Heart right ventricle (tissue), 16 donors: ENCODE measurements around the gene TM9SF2. TPM values are rescaled to one million over a fixed set of nuclear protein-coding genes. Genes with fewer than 3 reads are reported as not detected.

Experiments used
- ATAC-seq, 8 donors: fragments of 200-7000 bp; cut with Tn5 transposase; one replicate each; pipeline ENCODE4 v1.9.1; 2020; ENCODE audit warnings: mild to moderate bottlenecking in 8 of 8, moderate library complexity in 8 of 8, moderate number of reproducible peaks in 1 of 8
- DNase-seq, 2 donors: peaks; one replicate each; pipeline ENCODE4 v3.0.0-alpha.2; 2020
- H3K27ac ChIP-seq, 10 donors: fragments of 200-600 bp; sonication (generic) in 2 of 10; one replicate each; pipeline versions ENCODE4 v1.5.0 to v1.8.0; 2020 to 2022; ENCODE audit warnings: mild to moderate bottlenecking in 3 of 10
- H3K27me3 ChIP-seq, 7 donors: fragments of 200-600 bp; one replicate each; pipeline ENCODE4 v1.8.0; 2021 to 2022; ENCODE audit warnings: mild to moderate bottlenecking in 2 of 7
- H3K36me3 ChIP-seq, 9 donors: fragments of 200-600 bp; sonication (generic) in 1 of 9; one replicate each; pipeline versions ENCODE4 v1.5.0 to v1.8.0; 2020 to 2022; ENCODE audit warnings: mild to moderate bottlenecking in 2 of 9
- H3K4me1 ChIP-seq, 9 donors: fragments of 200-600 bp; sonication (generic) in 1 of 9; one replicate each; pipeline versions ENCODE4 v1.5.0 to v1.8.0; 2020 to 2022; ENCODE audit warnings: mild to moderate bottlenecking in 4 of 9
- H3K4me3 ChIP-seq, 10 donors: fragments of 200-600 bp; sonication (generic) in 2 of 10; one replicate each; pipeline versions ENCODE4 v1.5.0 to v1.8.0; 2020 to 2022; ENCODE audit warnings: mild to moderate bottlenecking in 7 of 10, moderate library complexity in 2 of 10
- H3K9me3 ChIP-seq, 11 donors: fragments of 200-600 bp in 10 of 11; sonication (generic) in 2 of 11; one replicate each; pipeline versions ENCODE4 v1.5.0 to v1.8.0; 2013 to 2022; ENCODE audit warnings: mild to moderate bottlenecking in 2 of 11, control low read depth in 1 of 11, moderate library complexity in 1 of 11
- WGBS, 2 donors: extraction: QIAGEN DNeasy Blood & Tissue Kit; methylation state at CpG; one replicate each; pipeline ENCODE4 v1.1.7; 2013; ENCODE audit warnings: inconsistent platforms in 1 of 2; 5-methylcytosine and 5-hydroxymethylcytosine counted together
- intact Hi-C, 10 donors: fragments of 100-400 bp; cut with DNase I; formaldehyde crosslinking; loops; one replicate each; pipeline versions ENCODE4 v1.11.1 to v1.14.2; 2022
- polyA plus RNA-seq, 2 donors: library from polyadenylated mRNA; stranded (reverse); fragments of 200-250 nt; gene quantifications; one replicate each; pipeline ENCODE4 v1.2.3, GENCODE V29; 2013
- total RNA-seq, 10 donors: library from RNA; stranded (reverse); fragmentation: NEBNext Ultra II Directional in 3 of 10; extraction: Animal tissue kit (Norgen Biotek cat#: 25700) in 3 of 10; gene quantifications; one replicate each; pipeline versions ENCODE4 v1.2.1 to v1.2.4, GENCODE V29; 2021 to 2023
- TF ChIP-seq, protein P1 (sequence below), 9 donors: fragments of 200-600 bp; sonication (generic) in 2 of 9; IDR thresholded peaks; one replicate each; pipeline versions ENCODE4 v1.5.0 to v1.8.0; 2021 to 2022; ENCODE audit warnings: antibody characterized with exemption in 9 of 9, mild to moderate bottlenecking in 5 of 9, moderate library complexity in 1 of 9
- donor health status: Arrhythmogenic right ventricular cardiomyopathy.
- donor health status: ischemic (EF 13 %, LVEDD 7.1; RV severe dilation, severe dysfunction).
- donor health status: healthy with polysubstance abuse.
- donor health status: DM: no; HTN: yes; CAD: no.
- donor health status: DM: no; HTN: no; CAD: no.
- donor health status: ischemic (EF 25% LVEDD 6.9; RV normal size, moderate dysfunction).
- donor health status: ischemic (EF 25% LVEDD 5.7; RV mildly dilated, moderate dysfunction).
- donor health status: healthy.
- donor health status: DM: yes; HTN: yes; CAD: no.
- donor health status: Ischemic cardiomyopathy.
- donor health status: ischemic (EF 35%, LVEDD 5.7; RV mildly dilated, moderate dysfunction).
- donor health status: nonischemic (EF 11% LVEDD 7.7; RV severe dilation, severe dysfunction).
- donor health status: DM: yes; HTN: yes; CAD: no.
- donor health status: PGD.
- donor health status: ischemic (EF 29% LVEDD 5.4; RV normal size, mild dysfunction).
- donor health status: nonischemic (EF 23%, LVEDD 6.1; RV moderate dilation, normal function).

Gene TM9SF2
- total and polyA plus RNA-seq, 12 donors: 27.9 to 78.8 (median 61.1) TPM

DNA sequence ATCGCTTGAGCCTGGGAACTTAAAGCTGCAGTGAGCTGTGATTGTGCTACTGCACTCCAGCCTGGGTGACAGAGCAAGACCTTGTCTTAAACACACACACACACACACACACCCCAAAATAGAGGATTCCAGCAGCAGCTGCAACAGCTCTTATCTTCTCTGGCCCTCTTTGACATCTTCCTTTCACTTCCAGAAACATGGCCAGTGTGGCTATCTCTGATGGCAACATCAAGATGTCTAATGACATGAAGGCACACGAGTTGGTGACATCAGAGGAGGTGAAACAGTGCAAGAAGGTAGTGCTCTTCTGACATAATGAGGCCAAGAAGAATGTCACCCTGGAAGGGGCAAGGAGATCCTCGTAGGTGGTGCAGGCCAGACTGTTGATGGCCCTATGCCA is 81.2 kb downstream of the TM9SF2 start:
- H3K27me3 ChIP-seq: no peaks in the 10 kb centered on the region
- TF ChIP-seq, protein P1, sequence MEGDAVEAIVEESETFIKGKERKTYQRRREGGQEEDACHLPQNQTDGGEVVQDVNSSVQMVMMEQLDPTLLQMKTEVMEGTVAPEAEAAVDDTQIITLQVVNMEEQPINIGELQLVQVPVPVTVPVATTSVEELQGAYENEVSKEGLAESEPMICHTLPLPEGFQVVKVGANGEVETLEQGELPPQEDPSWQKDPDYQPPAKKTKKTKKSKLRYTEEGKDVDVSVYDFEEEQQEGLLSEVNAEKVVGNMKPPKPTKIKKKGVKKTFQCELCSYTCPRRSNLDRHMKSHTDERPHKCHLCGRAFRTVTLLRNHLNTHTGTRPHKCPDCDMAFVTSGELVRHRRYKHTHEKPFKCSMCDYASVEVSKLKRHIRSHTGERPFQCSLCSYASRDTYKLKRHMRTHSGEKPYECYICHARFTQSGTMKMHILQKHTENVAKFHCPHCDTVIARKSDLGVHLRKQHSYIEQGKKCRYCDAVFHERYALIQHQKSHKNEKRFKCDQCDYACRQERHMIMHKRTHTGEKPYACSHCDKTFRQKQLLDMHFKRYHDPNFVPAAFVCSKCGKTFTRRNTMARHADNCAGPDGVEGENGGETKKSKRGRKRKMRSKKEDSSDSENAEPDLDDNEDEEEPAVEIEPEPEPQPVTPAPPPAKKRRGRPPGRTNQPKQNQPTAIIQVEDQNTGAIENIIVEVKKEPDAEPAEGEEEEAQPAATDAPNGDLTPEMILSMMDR (IDR thresholded peaks at IDR 0.05): no peak
- H3K36me3 ChIP-seq: no peaks in the 10 kb centered on the region
- intact Hi-C loops: no loop called here
- no peak overlapping the region for H3K4me3 ChIP-seq
- ATAC-seq: no peak
- no peak for DNase-seq
- H3K4me1 ChIP-seq: peaks cover 0 to 16% (median 0%) of the 10 kb centered on the region in 9 donors
- H3K27ac ChIP-seq: no peak overlapping the region
- WGBS, 2 donors: 72 to 73% methylated on average over 3 of the region's 3 CpGs
- no peaks in the 10 kb centered on the region for H3K9me3 ChIP-seq

DNA sequence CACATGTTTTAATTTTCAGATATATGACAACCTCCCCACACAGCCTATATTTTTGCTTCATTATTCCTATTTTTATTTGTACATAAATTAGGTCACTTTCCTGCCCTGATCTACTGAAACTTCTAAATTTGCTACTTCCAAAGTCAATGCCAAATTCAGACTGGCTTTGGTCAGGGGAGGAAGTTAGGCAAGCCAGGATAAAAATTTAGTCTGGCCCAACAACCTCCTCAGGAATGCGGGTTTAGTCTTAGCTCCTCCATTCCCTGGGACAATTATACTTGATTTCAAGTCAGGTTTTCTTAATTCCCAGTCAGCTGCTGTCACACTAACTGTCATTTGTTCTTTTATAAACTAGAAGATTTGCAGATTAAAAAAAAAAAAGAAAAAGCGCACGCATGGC is 84.3 kb downstream of the TM9SF2 start:
- intact Hi-C loops: no loop called here
- Histone ChIP-seq H3K4me1 (peaks cover 0 to 20% (median 6%) of the 10 kb centered on the region in 9 donors), H3K36me3 (no peaks in the 10 kb centered on the region), H3K4me3 (no peak overlapping the region), H3K27me3 (no peaks in the 10 kb centered on the region), H3K9me3 (no peaks in the 10 kb centered on the region), H3K27ac (no peak overlapping the region)
- WGBS, 2 donors: 65 to 69% methylated on average over 3 of the region's 3 CpGs
- DNase-seq (no peak), ATAC-seq (no peak)
- TF ChIP-seq, protein P1 (IDR thresholded peaks at IDR 0.05): no peak

DNA sequence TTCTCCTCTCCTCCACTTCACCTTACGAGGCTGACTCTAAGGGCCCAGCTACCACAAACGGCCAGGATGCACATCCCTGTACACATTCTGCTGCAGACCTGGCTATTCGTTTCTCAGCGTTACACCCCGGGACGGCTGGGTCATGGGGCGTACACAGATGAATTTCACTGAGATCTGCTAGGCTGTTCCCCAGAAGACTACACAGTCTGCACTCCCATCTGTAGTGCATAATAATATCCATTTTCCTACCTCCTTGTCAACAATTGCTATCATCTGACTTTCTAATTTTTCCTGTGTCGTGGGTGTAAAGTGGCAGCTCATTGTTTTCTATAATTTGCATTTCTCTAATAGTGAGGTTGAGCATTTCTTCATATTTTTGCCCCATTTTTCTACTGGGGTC is 85.7 kb downstream of the TM9SF2 start:
- Histone ChIP-seq H3K9me3 (no peaks in the 10 kb centered on the region), H3K4me1 (peaks cover 0 to 28% (median 13%) of the 10 kb centered on the region in 9 donors), H3K4me3 (no peak overlapping the region), H3K27me3 (no peaks in the 10 kb centered on the region), H3K27ac (no peak overlapping the region), H3K36me3 (no peaks in the 10 kb centered on the region)
- no peak for DNase-seq
- ATAC-seq: no peak
- intact Hi-C loops: no loop called here
- TF ChIP-seq, protein P1 (IDR thresholded peaks at IDR 0.05): no peak
- 90 to 91% methylated on average over 8 of the region's 8 CpGs for WGBS, 2 donors

DNA sequence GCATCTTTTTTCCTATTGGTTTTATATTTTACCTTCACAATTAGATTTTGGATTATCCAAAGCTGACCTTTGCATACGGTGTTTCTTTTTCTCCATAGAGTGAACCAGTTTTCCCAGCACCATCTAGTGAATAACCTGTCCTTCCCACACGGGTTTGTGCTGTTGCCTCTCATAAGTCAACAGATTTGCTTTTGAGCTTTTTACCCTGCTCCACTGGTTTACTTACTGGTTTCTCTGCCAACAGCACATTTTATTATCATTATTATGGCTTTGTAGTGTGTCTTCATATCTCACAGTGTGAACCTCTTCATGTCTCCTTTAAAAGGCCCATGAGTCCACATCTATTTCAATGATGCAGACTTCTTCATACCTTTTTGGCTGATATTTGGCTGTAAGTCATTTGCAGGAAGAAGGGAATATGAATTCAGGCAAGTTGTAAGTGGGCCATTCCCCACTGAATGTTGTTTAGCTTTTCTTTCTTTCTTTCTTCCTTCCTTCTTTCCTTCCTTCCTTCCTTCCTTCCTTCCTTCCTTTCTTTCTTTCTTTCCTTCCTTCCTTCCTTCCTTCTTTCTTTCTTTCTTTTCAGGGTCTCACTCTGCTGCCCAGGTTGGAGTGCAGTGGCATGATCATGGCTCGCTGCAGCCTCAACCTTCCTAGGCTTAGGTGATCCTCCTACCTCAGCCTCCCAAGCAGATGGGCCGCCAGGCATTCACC is 86.8 kb downstream of the TM9SF2 start:
- intact Hi-C loops: no loop called here
- H3K27me3 ChIP-seq: no peaks in the 10 kb centered on the region
- ATAC-seq (no peak), DNase-seq (no peak)
- TF ChIP-seq, protein P1 (IDR thresholded peaks at IDR 0.05): no peak
- H3K27ac ChIP-seq: no peak overlapping the region
- no peaks in the 10 kb centered on the region for H3K9me3 ChIP-seq
- H3K36me3 ChIP-seq: no peaks in the 10 kb centered on the region
- WGBS, 2 donors: 95 to 96% methylated on average over 4 of the region's 4 CpGs
- no peak overlapping the region for H3K4me3 ChIP-seq
- H3K4me1 ChIP-seq: peaks cover 0 to 28% (median 13%) of the 10 kb centered on the region in 9 donors
